Measurements from ENCODE around the gene UBAC1. TPM values are rescaled to one million over a fixed set of nuclear protein-coding genes. Genes with fewer than 3 reads are reported as not detected.

UBAC1 gene
- total RNA-seq, 1 donor, result 29.0 TPM

- Histone ChIP-seq H3K4me1 (ENCODE audit: insufficient read depth, low read length) (peaks cover 12% of the 10 kb centered on the region), H3K4me3 (ENCODE audit: insufficient read depth, low read length) (no peak overlapping the region), H3K27me3 (ENCODE audit: insufficient read depth, low read length) (no peaks in the 10 kb centered on the region), H4K20me1 (ENCODE audit: insufficient read depth, low read length) (peaks cover 13% of the 10 kb centered on the region), H3K36me3 (ENCODE audit: insufficient read depth, low read length) (no peaks in the 10 kb centered on the region), H3K79me2 (ENCODE audit: insufficient read depth, low read length) (no peaks in the 10 kb centered on the region), H3K9me3 (ENCODE audit: low read depth, low read length) (no peaks in the 10 kb centered on the region), H2AFZ (ENCODE audit: low read length) (no peak overlapping the region), H3K27ac (ENCODE audit: low read depth, low read length) (no peak overlapping the region), H3K4me2 (ENCODE audit: insufficient read depth, low read length) (no peak overlapping the region)
- DNase-seq (ENCODE audit: insufficient read length, low spot score, missing footprints), result no peak
- no peak for TF ChIP-seq CTCF (IDR thresholded peaks at IDR 0.05; ENCODE audit: extremely low read depth, low read depth, low read length)
Observed at GRCh38 chr9:135927195-135928013, 33.8 kb downstream of the UBAC1 start.

DNA sequence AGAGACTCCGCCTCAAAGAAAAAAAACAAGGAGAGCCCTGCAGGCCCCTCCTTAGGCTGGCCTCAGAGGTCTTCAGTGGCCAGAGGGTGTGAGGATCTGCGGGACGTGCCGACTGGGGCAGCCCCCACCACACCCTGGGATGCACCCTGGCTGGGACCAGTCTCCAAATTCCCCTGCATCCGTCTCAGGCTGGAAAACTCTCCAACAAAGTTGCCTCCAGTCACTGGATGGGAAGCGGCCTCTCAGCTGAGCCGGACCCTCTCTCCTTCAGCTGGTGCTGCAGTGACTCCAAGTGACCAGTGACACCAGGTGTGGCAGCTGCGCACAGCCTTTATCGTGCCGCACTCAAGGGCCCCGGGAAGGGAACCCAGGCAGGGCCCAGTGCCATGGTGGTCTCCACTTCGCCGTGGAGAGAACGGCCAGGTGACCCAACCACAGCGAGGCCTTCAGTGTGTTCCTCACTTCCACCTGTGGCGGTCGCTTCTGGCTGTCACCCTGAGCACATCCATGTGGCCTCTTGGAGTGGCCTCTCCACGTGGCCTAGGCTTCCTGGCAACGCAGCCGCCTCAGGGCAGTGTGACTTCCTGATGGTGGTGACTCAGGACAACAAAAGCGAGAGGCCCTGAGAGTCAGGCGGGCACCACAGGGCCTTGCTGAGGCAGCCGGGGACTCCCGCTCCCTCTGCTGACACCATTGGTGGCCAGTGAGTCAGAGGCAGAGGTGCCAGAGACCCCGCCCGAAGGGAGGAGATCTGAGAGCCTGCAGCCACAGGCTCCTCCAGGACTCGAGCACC lies 34.6 kb downstream of the UBAC1 start:
- Histone ChIP-seq H3K4me1 (ENCODE audit: insufficient read depth, low read length) (peaks cover 12% of the 10 kb centered on the region), H2AFZ (ENCODE audit: low read length) (no peak overlapping the region), H3K36me3 (ENCODE audit: insufficient read depth, low read length) (no peaks in the 10 kb centered on the region), H4K20me1 (ENCODE audit: insufficient read depth, low read length) (peaks cover 13% of the 10 kb centered on the region), H3K9me3 (ENCODE audit: low read depth, low read length) (no peaks in the 10 kb centered on the region), H3K27me3 (ENCODE audit: insufficient read depth, low read length) (no peaks in the 10 kb centered on the region), H3K4me3 (ENCODE audit: insufficient read depth, low read length) (no peak overlapping the region), H3K79me2 (ENCODE audit: insufficient read depth, low read length) (no peaks in the 10 kb centered on the region), H3K4me2 (ENCODE audit: insufficient read depth, low read length) (no peak overlapping the region), H3K27ac (ENCODE audit: low read depth, low read length) (peak overlapping the region; percentile 18)
- TF ChIP-seq CTCF (IDR thresholded peaks at IDR 0.05; ENCODE audit: extremely low read depth, low read depth, low read length), result no peak
- DNase-seq (ENCODE audit: insufficient read length, low spot score, missing footprints), result peak; percentile 99

DNA sequence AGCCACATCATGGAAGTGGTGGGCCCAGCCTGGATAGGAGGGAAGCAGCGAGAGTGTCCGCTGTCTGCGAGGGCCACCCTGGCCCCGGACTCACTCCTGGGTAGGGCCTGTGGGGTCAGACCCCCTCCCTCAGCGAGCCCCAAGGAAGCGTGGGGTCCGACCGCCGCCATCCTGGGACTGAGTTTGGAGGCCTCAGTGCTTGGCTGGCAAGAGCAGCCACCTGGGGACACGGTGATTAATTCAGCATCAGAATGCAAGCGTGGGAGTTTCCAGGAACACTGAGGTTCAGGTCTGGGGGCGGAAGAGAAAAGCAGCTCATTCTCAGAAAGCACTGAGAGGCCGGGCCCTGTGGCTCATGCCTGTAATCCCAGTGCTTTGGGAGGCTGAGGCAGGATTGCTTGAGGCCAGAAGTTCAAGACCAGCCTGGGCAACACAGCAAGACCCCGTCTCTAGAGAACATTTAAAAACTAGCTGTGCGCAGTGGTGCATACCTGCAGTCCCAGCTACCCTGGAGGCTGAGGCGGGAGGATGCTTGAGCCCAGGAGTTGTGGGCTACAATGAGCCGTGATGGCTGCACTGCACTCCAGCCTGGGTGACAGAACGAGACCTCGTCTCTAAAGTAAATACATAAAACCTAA lies 35.6 kb downstream of the UBAC1 start:
- Histone ChIP-seq H2AFZ (ENCODE audit: low read length) (no peak overlapping the region), H4K20me1 (ENCODE audit: insufficient read depth, low read length) (peaks cover 13% of the 10 kb centered on the region), H3K27me3 (ENCODE audit: insufficient read depth, low read length) (no peaks in the 10 kb centered on the region), H3K4me3 (ENCODE audit: insufficient read depth, low read length) (no peak overlapping the region), H3K36me3 (ENCODE audit: insufficient read depth, low read length) (no peaks in the 10 kb centered on the region), H3K79me2 (ENCODE audit: insufficient read depth, low read length) (no peaks in the 10 kb centered on the region), H3K9me3 (ENCODE audit: low read depth, low read length) (no peaks in the 10 kb centered on the region), H3K4me2 (ENCODE audit: insufficient read depth, low read length) (no peak overlapping the region), H3K4me1 (ENCODE audit: insufficient read depth, low read length) (peaks cover 12% of the 10 kb centered on the region), H3K27ac (ENCODE audit: low read depth, low read length) (no peak overlapping the region)
- TF ChIP-seq CTCF (IDR thresholded peaks at IDR 0.05; ENCODE audit: extremely low read depth, low read depth, low read length), result no peak
- DNase-seq (ENCODE audit: insufficient read length, low spot score, missing footprints), result peak; percentile 70

All from osteoblast (primary cell).